NCI-H1092 (cell line): Measurements from ENCODE around the gene NUDCD3.
"Not testable (repeated sequence)": the region's sequence is repeated elsewhere in the genome, so short reads cannot be mapped to it uniquely, and the experiment has no call there.

Experiments
- DNase-seq: peaks from one replicate; lab custom pipeline; 2025; lab: John Stamatoyannopoulos, UW

NUDCD3 gene

DNA sequence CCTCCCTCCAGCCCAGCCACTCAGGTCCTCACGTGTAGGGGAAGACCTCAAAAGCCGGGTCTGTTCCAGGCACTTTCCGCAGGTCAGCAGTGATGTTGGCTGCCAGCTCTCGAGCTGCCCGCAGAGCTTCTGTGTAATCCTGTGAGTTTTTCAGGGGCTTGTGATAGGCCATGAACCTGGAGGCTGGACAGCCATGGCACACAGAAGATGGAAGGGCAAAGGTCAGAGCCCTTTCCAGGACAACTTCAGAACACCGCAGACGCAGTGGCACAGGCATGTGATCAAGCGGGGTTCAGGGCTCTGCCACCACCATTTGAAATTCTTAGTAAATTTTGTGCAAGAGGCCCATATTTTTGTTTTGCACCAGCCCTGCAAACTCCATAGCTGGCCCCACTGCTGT, 26.7 kb upstream of the NUDCD3 start:
- DNase-seq: no peak

DNA sequence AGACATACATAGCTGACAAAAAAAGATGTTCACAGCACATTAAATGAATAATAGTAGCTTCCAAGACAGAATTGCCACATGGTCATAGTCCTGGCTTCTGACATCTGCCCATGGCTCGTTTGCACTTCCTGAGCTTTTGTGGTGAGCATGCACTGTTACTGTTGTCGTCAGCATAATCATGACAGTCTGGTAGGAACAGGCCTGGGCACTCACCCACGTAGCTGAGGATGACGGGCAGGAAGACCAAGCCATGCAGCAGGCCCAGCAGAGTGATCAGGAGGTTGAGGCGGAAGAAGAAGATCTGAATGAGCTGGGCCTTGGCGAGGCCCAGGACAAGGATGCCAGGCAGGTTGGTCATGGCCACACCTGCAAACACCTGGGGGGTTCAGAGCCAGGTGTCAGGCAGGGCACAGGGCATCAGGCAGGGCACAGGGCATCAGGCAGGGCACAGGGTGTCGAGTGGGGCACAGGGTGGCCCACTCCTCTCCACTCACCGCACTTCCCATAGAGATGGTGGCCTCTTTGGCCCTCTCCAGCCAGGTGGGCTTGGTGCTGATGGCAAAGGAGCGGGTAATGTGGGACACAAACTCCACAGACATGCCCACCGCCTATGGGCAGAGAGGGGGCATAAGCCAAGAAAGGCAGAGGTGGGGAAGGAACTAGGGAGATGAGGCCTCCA, 25.3 kb upstream of the NUDCD3 start:
- DNase-seq: no peak

DNA sequence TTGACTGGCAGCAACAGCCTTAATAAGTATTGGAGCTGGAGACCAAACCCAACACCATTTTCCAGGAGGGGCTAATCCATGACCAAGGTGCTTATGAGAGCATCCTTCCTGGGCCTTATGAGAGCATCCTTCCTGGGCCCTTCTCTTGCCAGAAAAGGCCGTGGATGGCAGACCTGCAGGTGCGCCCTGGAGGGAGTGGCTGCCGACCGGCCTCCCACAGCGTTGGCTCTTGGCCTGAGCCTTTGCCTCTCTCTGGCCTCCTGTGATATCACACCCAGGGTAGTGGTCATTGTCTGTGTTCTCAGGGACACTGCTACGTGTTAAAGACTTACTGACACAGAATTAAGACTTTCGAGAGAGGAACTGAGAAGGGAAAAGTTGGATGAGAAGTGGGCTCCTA, 22.3 kb upstream of the NUDCD3 start:
- DNase-seq: no peak

DNA sequence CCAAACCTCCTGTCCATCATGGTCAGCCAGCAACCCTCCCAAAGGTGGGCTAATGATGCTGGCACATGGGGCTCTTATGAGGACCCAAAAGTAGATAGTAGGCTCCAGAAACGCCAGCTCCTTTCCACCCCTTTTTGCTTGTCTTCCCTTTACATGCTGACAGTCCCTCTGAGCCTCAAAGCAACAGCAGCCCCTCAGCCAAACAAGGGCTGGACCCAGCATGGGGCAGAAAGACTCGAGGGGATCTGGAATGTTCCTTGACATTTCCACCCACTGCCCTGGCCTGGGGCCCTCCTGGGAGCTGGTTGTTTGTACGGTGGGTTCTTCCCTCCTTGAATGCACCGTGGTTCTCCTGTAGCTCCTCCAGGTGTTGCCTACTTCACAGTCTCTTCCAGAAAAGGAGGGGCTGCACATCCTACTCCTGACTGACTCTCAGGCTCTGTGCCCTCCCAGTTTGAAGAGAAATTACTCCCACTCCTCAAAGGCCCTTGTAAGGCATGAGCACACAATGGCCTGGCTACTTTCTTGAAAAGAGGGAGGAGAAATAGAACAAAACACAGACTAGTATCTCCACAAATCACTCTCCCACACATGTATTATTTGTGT, 21.5 kb upstream of the NUDCD3 start:
- DNase-seq: no peak

DNA sequence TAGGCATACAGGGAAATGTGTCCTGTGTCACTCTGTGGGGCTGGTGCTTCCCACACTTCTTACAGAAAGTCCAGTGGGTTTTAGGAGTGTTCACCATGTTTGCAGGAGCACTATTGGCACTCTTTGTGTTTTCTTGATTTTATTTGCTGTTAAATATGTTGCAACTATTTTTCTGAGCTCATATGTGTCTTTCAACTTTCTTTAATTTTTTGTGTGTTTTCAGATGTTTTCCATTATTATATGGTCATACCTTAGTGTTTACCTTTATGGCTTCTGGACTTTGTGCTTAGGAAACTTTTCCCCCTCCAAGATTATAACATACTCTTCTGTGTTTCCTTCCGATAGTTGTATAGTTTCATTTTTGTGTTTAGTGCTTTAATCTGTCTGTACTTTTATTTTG, 20.8 kb upstream of the NUDCD3 start:
- DNase-seq: no peak

DNA sequence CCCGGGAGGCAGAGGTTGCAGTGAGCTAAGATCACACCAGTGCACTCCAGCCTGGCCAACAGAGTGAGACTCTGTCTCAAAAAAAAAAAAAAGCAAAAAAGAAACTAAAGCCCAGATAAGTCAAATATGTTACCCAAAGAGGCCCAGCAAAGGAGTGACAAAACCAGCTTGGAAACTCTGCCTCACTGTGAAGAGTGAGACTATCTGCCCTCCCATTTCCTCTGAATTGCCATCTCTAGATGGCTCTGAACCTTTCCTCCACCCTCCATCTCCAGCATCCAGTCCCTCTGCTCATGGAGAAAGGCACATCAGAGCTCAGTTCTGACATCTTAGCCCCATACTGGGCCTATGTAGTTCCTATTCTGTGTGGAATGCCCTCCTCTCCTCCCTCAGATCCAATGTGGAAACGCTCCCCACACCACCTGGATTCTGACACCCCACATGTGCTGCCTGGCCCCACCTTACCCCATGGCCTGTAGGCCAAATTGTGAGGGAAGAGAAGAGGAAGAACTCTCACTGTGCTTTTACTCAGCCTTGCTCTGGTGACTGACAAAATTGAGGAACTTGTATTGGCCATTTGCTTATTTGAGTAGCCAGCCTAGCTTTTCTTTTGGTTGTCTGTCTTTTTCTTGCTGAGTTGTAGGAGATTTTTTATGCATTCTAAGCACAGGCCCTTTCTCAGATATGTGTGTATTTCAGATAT, 18.0 kb upstream of the NUDCD3 start:
- DNase-seq: no peak

DNA sequence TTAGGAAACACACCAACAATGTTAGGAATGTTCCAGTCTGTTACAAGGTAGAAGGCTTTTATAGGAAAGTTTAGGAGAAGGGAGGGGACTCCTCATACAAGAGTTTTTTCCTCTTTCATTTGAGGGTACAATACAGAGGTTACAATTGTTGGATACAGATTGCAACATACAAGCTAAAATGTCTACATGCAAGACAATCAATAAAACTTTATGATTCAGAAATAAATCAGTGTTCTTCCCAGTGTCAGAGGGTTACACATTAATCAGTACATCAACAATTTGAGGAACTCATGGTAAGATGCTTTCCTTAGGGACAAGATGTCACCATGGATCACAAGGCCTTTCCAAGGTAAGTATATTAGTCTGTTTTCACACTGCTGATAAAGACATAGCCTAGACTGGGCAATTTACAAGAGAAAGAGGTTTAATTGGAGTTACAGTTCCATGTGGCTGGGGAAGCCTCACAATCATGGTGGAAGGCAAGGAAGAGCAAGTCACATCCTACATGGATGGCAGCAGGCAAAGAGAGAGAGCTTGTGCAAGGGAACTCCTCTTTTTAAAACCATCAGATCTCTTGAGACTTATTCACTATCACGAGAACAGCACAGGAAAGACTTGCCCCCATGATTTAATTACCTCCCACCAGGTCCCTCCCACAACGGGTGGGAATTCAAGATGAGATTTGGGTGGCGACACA, 16.3 kb upstream of the NUDCD3 start:
- DNase-seq: not testable (repeated sequence)

DNA sequence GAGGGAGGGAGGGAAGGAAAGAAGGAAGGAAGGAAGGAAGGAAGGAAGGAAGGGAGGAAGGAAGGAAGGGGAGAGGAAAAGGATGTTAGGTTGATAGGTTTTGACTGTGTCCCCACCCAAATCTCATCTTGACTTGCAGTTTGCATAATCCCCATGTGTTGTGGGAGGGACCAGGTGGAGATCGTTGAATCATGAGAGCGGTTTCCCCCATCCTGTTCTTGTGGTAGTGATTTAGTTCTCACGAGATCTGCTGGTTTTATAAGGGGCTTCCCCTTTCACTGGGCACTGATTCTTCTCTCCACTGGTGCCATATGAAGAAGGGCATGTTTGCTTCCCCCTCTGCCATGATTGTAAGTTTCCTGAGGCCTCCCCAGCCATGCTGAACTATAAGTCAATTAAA, 15.1 kb upstream of the NUDCD3 start:
- DNase-seq: no peak

DNA sequence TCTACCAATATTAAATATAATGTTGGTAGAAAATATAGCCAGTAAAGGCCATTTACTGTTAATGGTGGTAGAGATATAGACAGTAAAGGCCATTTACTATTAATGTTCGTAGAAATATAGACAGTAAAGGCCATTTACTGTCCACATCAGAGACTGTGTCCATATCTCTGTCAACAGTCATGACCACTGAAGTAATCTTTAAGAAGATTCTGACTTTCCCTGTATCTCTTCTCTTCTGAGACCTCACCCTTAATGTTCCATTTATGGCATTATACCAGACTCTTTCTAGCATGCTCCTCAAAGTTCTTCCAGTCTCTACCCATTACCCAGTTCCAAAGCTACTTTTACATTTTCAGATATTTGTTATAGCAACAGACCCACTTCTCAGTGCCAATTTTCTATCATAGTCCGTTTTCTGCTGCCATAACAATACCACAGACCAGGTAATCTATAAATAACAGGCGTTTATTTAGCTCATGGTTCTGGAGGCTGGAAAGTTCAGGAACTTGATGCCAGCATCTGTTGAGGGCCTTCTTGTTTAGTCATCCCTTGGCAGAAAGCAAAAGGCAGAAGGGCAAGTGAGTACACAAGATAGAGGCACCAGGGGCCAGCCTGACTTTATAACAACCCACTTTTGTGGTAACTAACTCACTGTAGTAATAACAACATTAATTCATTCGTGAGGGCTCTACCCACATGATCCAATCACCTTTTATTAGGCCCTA, 7.9 kb upstream of the NUDCD3 start:
- no peak for DNase-seq

DNA sequence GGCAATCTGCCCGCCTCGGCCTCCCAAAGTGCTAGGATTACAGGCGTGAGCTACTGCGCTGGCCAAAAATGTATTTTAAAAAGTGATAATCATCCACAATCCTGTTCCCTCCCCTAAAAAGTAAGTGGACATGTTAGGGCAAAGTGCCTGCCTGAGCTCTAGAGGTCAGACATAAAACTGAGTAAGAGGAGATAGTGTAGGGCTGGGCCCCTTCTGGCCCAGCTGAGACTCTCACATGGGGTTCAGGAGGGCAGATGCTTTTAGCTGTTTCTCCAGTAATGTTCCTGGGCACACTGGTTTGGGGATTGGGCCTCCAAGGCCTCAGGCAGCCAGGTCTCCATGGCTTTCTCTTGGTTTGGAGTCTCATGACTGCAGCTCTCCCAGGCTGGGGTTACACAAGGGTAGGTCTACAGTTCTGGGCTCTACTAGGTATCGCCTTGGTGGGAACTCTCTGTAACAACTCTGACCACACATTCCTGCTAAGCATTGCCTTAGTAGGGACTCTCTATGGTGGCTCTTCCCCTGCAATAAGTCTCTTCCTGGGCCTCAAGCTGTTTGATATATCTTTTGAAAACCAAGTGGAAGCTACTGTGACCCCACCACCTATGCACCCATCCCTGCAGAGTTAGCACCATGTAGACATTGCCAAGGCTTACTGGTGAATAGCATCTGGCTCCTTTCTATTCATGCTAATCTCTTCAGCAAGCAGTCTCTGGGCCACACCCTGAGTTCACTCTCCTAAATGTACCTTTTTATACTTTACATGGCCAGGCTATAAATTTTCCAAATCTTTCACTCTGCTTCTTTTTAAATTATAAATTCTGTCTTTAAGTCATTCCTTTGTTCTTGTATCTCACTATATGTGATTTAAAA, 6.9 kb upstream of the NUDCD3 start:
- DNase-seq: no peak

DNA sequence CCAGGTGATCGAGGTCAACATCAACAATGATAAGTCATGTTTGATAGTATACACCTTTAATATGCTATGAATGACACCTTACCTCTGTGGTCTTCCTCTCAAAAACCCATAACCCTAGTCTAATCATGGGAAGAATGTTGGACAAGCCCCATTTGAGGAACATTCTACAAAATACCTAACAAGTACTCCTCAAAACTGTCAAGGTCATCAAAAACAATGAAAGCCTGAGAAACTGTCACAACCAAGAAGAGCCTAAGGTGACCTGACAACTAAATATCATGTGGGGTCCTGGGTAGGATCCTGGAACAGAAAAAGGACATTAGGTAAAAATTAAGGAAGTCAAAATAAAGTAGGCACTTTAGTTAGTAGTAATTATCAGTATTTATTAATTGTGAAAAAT, 5.9 kb upstream of the NUDCD3 start:
- no peak for DNase-seq

DNA sequence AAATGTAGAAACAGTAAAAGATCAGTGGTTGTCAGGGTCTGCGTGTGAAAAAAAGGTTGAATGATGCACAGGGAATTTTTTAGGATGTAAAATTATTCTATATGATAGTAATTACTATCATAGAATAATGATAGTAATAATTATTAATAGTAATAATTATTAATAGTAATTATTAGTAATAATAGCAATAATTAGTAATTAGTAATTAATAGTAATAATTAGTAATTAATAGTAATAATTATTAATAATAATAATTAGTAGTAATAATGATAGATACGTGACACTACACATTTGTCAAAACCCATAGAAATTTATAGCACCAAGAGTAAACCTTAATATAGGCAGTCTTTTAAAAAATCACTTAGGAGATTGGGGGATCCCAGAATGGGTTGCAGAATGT, 4.5 kb upstream of the NUDCD3 start:
- no peak for DNase-seq

DNA sequence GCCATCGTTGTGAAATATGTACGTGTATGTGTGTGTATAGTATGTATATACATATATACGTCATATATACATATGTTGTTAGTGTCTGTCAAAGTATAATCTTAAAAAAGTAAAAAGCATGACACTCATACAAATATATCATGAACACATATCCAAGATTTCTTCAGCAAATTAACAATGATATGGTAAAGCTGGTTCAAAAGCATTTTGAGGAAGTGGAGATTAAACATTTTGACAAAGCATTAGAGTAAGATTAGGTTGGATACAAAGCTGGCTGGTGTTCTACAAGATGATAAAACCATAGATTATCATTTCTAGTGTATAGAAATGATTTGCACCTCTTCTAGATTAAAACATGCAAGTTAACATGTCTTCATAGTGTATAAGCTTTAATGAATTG, 771 bp upstream of the NUDCD3 start:
- DNase-seq: no peak

DNA sequence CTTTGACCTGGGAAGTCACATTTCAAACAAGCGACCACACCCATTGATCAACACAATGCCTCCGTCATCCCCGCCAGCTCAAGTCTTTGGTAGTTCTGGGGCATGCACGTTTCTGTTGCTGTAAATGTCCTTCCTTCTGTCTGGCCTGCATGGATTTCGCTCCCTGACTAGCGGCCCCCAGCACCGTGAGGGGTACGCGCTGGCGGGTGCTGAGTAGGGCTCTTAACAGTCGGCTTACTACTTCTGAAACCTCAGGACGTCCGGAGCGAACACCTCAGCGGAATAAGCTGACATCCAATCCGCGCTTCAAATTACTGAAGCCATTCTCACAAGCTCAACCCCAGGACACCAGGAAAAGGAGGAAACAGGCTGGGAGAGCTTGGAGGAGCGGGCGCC, 505 bp downstream of the NUDCD3 start:
- DNase-seq: no peak

DNA sequence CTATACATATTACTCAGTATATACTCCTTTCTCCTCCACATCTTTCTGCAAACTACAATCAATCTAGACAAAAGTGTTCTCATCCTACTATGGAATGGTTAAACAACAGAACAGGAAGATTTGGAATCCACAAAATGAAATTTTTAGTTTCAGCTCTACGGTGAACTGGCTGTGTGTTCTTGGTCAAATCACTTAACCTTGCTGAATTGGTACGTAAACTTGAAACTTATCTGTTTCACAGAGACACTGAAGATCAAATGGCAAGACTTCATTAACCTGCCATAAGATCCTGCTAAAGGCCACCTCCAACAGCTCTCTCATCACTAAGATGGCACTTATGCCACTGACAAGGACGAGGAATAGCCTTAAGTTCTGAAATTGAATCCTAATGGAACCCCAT, 1.5 kb downstream of the NUDCD3 start:
- DNase-seq: no peak

DNA sequence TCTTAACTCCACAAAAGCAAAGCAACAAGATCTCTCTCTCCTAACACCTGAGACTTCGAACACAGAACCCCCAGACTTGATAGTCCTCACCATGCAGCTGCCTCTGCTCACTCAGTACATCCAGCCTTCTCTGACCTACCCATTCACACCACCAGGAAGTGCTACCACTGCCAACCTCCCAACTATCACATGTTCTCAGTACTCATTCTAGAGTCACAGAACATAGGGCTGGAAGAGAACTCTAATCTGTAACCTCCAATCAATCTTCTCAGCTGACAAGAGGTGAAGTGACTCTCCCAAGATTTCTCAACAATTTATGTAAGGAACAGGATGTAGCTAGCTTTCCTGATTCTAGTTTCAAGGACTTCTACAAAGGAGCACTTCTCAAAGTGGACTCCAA, 3.8 kb downstream of the NUDCD3 start:
- DNase-seq: no peak

DNA sequence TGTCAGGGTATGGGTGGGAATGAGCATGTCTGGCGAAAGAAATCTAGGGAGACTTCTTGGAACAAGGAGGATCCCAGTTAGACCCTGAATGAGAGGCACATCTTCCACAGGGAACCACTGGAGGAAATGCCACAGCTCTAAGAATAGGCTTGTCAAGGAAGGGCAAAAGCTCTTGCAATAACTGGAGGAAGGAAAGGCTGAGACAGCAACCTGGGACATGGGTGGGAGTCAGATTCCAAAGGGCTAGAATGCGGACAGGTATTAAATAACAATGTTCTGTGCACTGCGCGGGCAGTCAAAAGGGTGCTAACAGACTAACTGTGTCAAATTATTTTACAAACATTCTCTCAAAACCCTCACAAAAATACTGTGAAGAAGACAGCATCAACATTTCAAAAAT, 4.5 kb downstream of the NUDCD3 start:
- DNase-seq: no peak

DNA sequence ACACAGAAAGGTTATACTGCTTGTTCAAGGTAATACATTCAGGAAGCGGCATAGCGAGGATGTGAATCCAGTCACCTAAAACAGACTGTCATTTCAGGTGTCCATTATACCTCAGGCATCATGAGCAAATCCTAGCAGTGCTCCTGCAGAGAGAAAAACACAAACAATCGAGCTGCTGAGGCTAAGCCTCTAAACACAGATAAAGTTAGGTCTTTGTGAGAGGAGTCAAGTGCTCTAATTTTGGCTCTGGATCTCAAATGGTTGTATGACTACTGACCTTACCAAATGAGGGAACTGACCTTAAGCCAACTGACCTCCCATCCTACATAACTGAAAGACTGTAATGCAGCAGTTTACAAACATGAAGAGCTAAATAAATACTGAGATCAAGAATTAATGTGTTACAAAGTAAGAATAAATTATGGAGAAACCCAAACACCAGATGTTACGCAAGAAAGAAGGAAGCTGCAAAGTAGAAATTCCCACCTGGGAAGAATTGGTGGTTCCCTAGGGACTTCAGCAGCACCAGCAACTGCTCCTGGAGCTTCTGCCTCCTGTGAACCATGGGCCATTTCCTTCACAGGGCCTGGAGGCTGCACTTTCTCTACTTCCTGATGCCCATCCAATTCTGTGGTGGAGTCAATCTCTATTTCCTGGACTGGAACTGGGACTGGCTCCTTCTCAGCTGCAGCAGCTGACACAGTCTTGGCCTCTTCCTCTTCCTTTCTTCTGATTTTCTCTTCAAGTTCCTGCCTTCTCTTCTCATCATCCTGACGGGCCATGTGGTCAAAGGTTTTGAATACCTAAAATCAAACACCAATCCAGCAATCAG, 5.8 kb downstream of the NUDCD3 start:
- no peak for DNase-seq

DNA sequence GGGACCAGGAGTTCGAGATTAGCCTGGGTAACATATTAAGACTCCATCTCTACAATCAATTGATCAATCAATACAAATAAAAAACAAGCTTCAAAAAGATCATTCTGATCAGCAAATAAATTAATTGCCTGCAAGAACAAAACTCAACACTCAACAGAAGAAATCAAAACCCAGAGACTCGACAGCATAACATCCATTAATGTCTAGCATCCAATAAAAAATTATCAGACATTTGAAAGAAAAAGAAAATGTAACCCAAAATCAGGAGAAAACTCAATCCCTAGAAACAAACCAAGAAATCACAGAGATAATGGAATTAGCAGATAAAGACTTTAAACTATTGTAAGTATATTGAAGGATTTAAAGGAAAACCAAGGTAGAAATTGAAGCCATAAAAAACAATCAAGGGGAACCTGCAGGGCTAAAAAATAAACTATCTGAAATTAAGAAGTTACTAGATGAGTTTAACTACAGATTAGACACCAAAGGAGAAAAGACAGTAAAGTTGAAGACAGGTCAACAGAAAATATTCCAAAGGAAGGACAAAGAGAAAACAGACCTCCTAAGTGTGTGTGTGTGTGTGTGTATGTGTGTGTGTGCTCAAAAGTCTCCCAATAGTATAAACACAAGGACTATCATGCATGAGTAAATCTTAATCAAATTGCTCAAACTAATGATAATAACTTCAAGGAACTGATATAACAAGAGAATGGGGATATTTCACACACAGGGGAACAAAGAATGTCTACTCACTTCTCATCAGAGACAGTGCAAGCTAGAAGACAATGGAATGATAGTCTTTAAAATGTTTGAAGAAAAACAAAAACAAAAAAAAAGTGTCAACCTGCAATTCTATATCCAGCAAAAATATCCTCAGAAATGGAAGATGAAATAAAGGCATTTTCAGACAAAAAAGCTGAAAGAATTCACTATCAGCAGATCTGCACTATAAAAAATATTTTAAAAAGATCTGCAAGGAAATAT, 7.7 kb downstream of the NUDCD3 start:
- no peak for DNase-seq
